SK-N-MC (cell line): ENCODE data around the gene FAS.

Experiments
- DNase-seq: peaks from one replicate; pipeline ENCODE4 v3.0.0-alpha.2; 2011; ENCODE audit warnings: low read depth, low spot score
- H3K27ac ChIP-seq: fragments of 200-600 bp; sonication (generic); 2 replicates; pipeline ENCODE4 v1.5.1; 2016; ENCODE audit warnings: mixed run types
- H3K36me3 ChIP-seq: fragments of 200-600 bp; sonication (generic); 2 replicates; pipeline ENCODE4 v1.6.1; 2017; ENCODE audit warnings: antibody characterized with exemption, low read length, mixed read lengths; ENCODE audit not compliant: insufficient read depth
- H3K4me3 ChIP-seq: fragments of 200-600 bp; sonication (generic); 2 replicates; pipeline ENCODE4 v1.5.1; 2016
- H3K9ac ChIP-seq: fragments of 200-600 bp; sonication (generic); 2 replicates; pipeline ENCODE4 v1.8.0; 2017; ENCODE audit warnings: mixed run types, mixed read lengths; ENCODE audit not compliant: insufficient read length
- H3K9me3 ChIP-seq: fragments of 200-600 bp; sonication (generic); 2 replicates; pipeline ENCODE4 v1.6.1; 2017; ENCODE audit warnings: low read depth, mild to moderate bottlenecking, antibody characterized with exemption, low read length, moderate library complexity, mixed read lengths
- EZH2 ChIP-seq: fragments of 200-600 bp; sonication (generic); IDR thresholded peaks from one replicate; pipeline ENCODE4 v1.6.1; 2017; ENCODE audit warnings: antibody characterized with exemption
- FOXP2 ChIP-seq: optimal IDR thresholded peaks from 2 replicates; pipeline ENCODE3; 2011; ENCODE audit warnings: mild to moderate bottlenecking, moderate library complexity; ENCODE audit not compliant: insufficient read depth; ENCODE audit errors: extremely low read length, control extremely low read depth
- POLR2AphosphoS5 ChIP-seq: IDR thresholded peaks from 2 replicates; pipeline ENCODE4 v1.6.1; 2012; ENCODE audit warnings: mild to moderate bottlenecking, low read depth, low read length, borderline replicate concordance

The FAS gene

DNA sequence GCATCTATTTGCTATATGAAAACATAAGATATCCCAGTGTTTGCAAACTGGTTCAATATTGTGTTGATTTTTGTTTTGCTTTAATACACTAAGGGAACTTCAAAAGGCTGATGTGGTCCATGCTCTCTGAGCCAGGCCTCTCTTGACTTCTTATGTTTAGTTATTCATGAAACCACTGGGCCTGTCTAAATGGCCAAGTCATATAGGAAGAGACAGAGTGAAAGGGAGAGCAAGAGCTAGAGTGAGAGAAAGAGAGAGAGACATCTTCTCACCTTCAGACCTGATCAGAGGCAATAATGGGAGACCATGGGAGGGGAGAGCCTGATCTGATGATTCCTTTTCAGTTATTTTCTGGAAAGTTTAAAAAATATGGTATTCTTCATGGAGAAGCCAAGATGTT, 6.1 kb upstream of the FAS start:
- Histone ChIP-seq H3K27ac (no peak overlapping the region), H3K9me3 (no peaks in the 10 kb centered on the region), H3K4me3 (no peak overlapping the region), H3K9ac (no peak overlapping the region), H3K36me3 (no peaks in the 10 kb centered on the region)
- TF ChIP-seq FOXP2, result no peak
- DNase-seq, result no peak

DNA sequence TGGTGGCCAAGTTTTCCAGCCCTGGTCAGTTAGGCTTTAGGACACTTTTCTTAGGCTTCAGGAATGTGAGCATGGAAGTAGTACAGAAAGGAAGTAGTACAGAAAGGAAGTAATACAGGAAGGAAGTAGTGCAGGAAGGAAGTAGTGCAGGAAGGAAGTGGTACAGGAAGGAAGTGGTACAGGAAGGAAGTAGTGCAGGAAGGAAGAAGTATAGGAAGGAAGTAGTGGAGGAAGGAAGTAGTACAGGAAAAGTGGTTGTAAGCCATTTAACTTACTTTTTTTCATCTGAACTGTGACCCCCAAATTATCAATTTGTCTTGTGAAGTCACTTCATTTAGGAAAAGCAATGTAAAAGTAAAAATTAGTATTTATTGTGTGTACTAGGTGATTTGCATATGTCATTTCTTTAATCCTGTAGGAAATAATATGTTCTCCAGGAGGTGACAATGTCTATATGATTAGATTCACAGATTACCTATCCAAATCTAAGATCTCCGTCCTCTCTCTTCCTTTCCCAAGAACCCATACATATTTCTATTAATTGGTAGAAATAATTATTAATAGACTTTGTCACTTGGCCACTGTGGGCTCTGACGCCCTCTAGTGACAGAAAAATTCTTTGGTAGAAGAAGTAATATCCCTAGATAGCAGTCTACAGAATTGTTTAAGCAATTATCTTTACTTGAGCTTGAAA, 3.9 kb upstream of the FAS start:
- TF ChIP-seq POLR2AphosphoS5 (peak; percentile 32; the same call in 1 of the 2 replicates), EZH2 (no peak), FOXP2 (no peak)
- DNase-seq, result no peak
- Histone ChIP-seq H3K36me3 (no peaks in the 10 kb centered on the region), H3K9ac (peak overlapping the region; percentile 47), H3K9me3 (no peaks in the 10 kb centered on the region), H3K27ac (peak overlapping the region; percentile 97), H3K4me3 (peak overlapping the region; percentile 40; the same call in 1 of the 2 replicates)

- Histone ChIP-seq H3K9ac (peak overlapping the region; percentile 47), H3K4me3 (peak overlapping the region; percentile 2; the same call in 1 of the 2 replicates), H3K27ac (peak overlapping the region; percentile 97), H3K9me3 (no peaks in the 10 kb centered on the region), H3K36me3 (no peaks in the 10 kb centered on the region)
- TF ChIP-seq FOXP2, result no peak
- no peak for TF ChIP-seq EZH2
- no peak for TF ChIP-seq POLR2AphosphoS5
- DNase-seq, result no peak
Measured at GRCh38 chr10:88987243-88987725, 3.3 kb upstream of the FAS start.

GRCh38 chr10:88987840-88988239, 2.8 kb upstream of the FAS start:
- Histone ChIP-seq H3K9ac (no peak overlapping the region), H3K9me3 (no peaks in the 10 kb centered on the region), H3K4me3 (peak overlapping the region; percentile 2; the same call in 1 of the 2 replicates), H3K36me3 (no peaks in the 10 kb centered on the region), H3K27ac (peak overlapping the region; percentile 97)
- no peak for DNase-seq
- no peak for TF ChIP-seq FOXP2
- TF ChIP-seq POLR2AphosphoS5, result no peak
- TF ChIP-seq EZH2, result no peak

- no peak overlapping the region for H3K27ac ChIP-seq
- TF ChIP-seq FOXP2, result no peak
- TF ChIP-seq POLR2AphosphoS5, result no peak
- TF ChIP-seq EZH2, result no peak
- peak overlapping the region; percentile 85 for H3K4me3 ChIP-seq
- H3K36me3 ChIP-seq, result no peaks in the 10 kb centered on the region
- no peak overlapping the region for H3K9ac ChIP-seq
- H3K9me3 ChIP-seq, result no peaks in the 10 kb centered on the region
- no peak for DNase-seq
Measured at GRCh38 chr10:88989423-88989822, 1.2 kb upstream of the FAS start.

DNA sequence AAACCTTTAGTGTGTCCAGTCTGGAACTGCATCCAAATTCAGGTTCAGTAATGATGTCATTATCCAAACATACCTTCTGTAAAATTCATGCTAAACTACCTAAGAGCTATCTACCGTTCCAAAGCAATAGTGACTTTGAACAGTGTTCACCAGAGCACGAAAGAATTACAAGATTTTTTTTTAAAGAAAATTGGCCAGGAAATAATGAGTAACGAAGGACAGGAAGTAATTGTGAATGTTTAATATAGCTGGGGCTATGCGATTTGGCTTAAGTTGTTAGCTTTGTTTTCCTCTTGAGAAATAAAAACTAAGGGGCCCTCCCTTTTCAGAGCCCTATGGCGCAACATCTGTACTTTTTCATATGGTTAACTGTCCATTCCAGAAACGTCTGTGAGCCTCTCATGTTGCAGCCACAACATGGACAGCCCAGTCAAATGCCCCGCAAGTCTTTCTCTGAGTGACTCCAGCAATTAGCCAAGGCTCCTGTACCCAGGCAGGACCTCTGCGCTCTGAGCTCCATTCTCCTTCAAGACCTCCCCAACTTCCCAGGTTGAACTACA, 694 bp upstream of the FAS start:
- DNase-seq, result no peak
- no peak overlapping the region for H3K27ac ChIP-seq
- peak overlapping the region; percentile 85 for H3K4me3 ChIP-seq
- H3K36me3 ChIP-seq, result no peaks in the 10 kb centered on the region
- no peaks in the 10 kb centered on the region for H3K9me3 ChIP-seq
- peak overlapping the region; percentile 87 for H3K9ac ChIP-seq
- no peak for TF ChIP-seq FOXP2
- TF ChIP-seq EZH2, result no peak
- TF ChIP-seq POLR2AphosphoS5, result no peak

DNA sequence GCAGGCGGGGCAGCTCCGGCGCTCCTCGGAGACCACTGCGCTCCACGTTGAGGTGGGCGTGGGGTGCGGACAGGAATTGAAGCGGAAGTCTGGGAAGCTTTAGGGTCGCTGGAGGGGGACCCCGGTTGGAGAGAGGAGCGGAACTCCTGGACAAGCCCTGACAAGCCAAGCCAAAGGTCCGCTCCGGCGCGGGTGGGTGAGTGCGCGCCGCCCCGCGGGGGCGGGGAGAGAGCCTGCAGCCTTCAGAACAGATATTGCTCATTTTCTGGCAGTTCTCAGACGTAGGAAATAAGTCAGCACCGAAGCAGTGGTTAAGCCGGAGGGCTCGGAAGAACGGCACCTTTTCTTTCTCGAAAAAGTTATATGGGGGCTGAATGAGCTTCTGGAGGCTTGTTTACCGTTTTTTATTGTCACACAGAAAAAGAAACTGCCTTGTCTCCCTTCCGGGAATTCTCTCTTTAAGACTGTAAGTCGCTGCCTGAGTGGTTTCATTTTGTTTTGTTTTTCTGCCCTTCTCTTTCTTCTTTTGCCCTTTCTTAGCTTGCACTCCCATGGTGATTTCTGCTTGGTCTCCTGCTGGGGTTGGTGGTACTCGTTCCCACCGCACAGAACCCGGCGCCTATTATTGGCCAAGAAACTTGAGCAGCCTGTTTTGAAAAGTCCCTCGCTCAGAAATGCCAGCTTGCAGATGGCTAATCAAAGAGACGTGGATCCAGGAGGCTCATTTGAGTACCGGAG, 732 bp downstream of the FAS start:
- TF ChIP-seq POLR2AphosphoS5, result no peak
- TF ChIP-seq FOXP2, result no peak
- no peak for TF ChIP-seq EZH2
- peak overlapping the region; percentile 62; the same call in 1 of the 2 replicates for H3K27ac ChIP-seq
- no peak for DNase-seq
- H3K36me3 ChIP-seq, result no peaks in the 10 kb centered on the region
- no peaks in the 10 kb centered on the region for H3K9me3 ChIP-seq
- peak overlapping the region; percentile 87 for H3K9ac ChIP-seq
- peak overlapping the region; percentile 85 for H3K4me3 ChIP-seq

GRCh38 chr10:88991899-88992320, 1.3 kb downstream of the FAS start:
- H3K27ac ChIP-seq, result peak overlapping the region; percentile 62; the same call in 1 of the 2 replicates
- H3K9ac ChIP-seq, result peak overlapping the region; percentile 87
- no peak for TF ChIP-seq EZH2
- no peak for TF ChIP-seq FOXP2
- TF ChIP-seq POLR2AphosphoS5, result no peak
- no peaks in the 10 kb centered on the region for H3K36me3 ChIP-seq
- DNase-seq, result no peak
- no peaks in the 10 kb centered on the region for H3K9me3 ChIP-seq
- H3K4me3 ChIP-seq, result peak overlapping the region; percentile 85
